Liver (tissue), 9 donors: ENCODE measurements around the gene PYGM. TPM values are rescaled to one million over a fixed set of nuclear protein-coding genes. Genes with fewer than 3 reads are reported as not detected.

Experiments
- DNase-seq: peaks from one replicate; pipeline ENCODE4 v3.0.0-alpha.2; 2017; ENCODE audit warnings: low spot score
- H3K27ac ChIP-seq, 2 donors: one replicate each; pipeline ENCODE4 v1.7.0; 2013; ENCODE audit warnings: inconsistent platforms in 2 of 2, low read length in 2 of 2, control low read depth in 1 of 2, low read depth in 1 of 2, mild to moderate bottlenecking in 1 of 2
- H3K27me3 ChIP-seq, 4 donors: one replicate each; pipeline versions ENCODE4 v1.6.1 to v1.7.0; 2013; ENCODE audit warnings: low read length in 3 of 4, inconsistent platforms in 1 of 4, mild to moderate bottlenecking in 1 of 4, moderate library complexity in 1 of 4; ENCODE audit not compliant: control insufficient read depth in 4 of 4, insufficient read depth in 4 of 4
- H3K36me3 ChIP-seq, 4 donors: one replicate each; pipeline versions ENCODE4 v1.6.1 to v1.7.0; 2013; ENCODE audit warnings: low read length in 3 of 4, mild to moderate bottlenecking in 3 of 4, low read depth in 1 of 4, moderate library complexity in 1 of 4; ENCODE audit not compliant: control insufficient read depth in 4 of 4, insufficient read depth in 3 of 4
- H3K4me1 ChIP-seq, 4 donors: one replicate each; pipeline versions ENCODE4 v1.6.1 to v1.7.0; 2013; ENCODE audit warnings: low read length in 3 of 4, mild to moderate bottlenecking in 3 of 4, moderate library complexity in 1 of 4; ENCODE audit not compliant: control insufficient read depth in 4 of 4, insufficient read depth in 4 of 4
- H3K4me3 ChIP-seq, 3 donors: one replicate each; pipeline versions ENCODE4 v1.6.1 to v1.7.0; 2013; ENCODE audit warnings: low read length in 3 of 3, control low read depth in 1 of 3, low read depth in 1 of 3, mild to moderate bottlenecking in 1 of 3
- H3K9ac ChIP-seq, 2 donors: one replicate each; pipeline ENCODE4 v1.7.0; 2013; ENCODE audit warnings: low read length in 2 of 2, mild to moderate bottlenecking in 2 of 2, moderate library complexity in 2 of 2, control low read depth in 1 of 2, low read depth in 1 of 2
- H3K9me3 ChIP-seq, 4 donors: one replicate each; pipeline versions ENCODE4 v1.6.1 to v1.7.0; 2013; ENCODE audit warnings: low read length in 3 of 4; ENCODE audit not compliant: control insufficient read depth in 4 of 4
- ATF3 ChIP-seq: IDR thresholded peaks from 2 replicates; pipeline ENCODE4 v1.6.1; 2016; ENCODE audit warnings: antibody characterized with exemption
- CTCF ChIP-seq: fragments of 150-350 bp; IDR thresholded peaks from 2 replicates; pipeline ENCODE4 v1.5.1; 2017; ENCODE audit warnings: improper control_type of control experiment, low read depth, low read length; ENCODE audit not compliant: missing input control
- EGR1 ChIP-seq, 2 donors: IDR thresholded peaks; 2 replicates each; pipeline ENCODE4 v1.6.1; 2016 to 2018; ENCODE audit warnings: antibody characterized with exemption in 2 of 2, low read depth in 2 of 2
- FOXA1 ChIP-seq: IDR thresholded peaks from 2 replicates; pipeline ENCODE4 v1.6.1; 2016; ENCODE audit warnings: antibody characterized with exemption
- GABPA ChIP-seq, 2 donors: IDR thresholded peaks in 1 of 2; conservative IDR thresholded peaks in 1 of 2; 2 replicates each; pipeline ENCODE4 v1.6.1; 2016; ENCODE audit warnings: antibody characterized with exemption in 2 of 2, mild to moderate bottlenecking in 1 of 2, moderate library complexity in 1 of 2
- HNF4A ChIP-seq, 2 donors: conservative IDR thresholded peaks; 2 replicates each; pipeline ENCODE4 v1.6.1; 2016; ENCODE audit warnings: antibody characterized with exemption in 2 of 2, mild to moderate bottlenecking in 2 of 2
- JUND ChIP-seq, 2 donors: IDR thresholded peaks; 2 replicates each; pipeline ENCODE4 v1.6.1; 2016; ENCODE audit warnings: antibody characterized with exemption in 2 of 2
- MAX ChIP-seq: IDR thresholded peaks from 2 replicates; pipeline ENCODE4 v1.6.1; 2016; ENCODE audit warnings: antibody characterized with exemption
- RAD21 ChIP-seq, 2 donors: IDR thresholded peaks; 2 replicates each; pipeline ENCODE4 v1.6.1; 2016; ENCODE audit warnings: antibody characterized with exemption in 2 of 2, mild to moderate bottlenecking in 2 of 2
- REST ChIP-seq: IDR thresholded peaks from 2 replicates; pipeline ENCODE4 v1.6.1; 2016; ENCODE audit warnings: antibody characterized with exemption, mild to moderate bottlenecking
- RXRA ChIP-seq, 2 donors: IDR thresholded peaks; 2 replicates each; pipeline ENCODE4 v1.6.1; 2017 to 2018; ENCODE audit warnings: antibody characterized with exemption in 2 of 2, mild to moderate bottlenecking in 1 of 2
- SP1 ChIP-seq: IDR thresholded peaks from 2 replicates; pipeline ENCODE4 v1.6.1; 2018; ENCODE audit warnings: antibody characterized with exemption, mild to moderate bottlenecking
- TAF1 ChIP-seq: conservative IDR thresholded peaks from 2 replicates; pipeline ENCODE4 v1.6.1; 2016; ENCODE audit warnings: antibody characterized with exemption, mild to moderate bottlenecking
- YY1 ChIP-seq: IDR thresholded peaks from 2 replicates; pipeline ENCODE4 v1.6.1; 2016; ENCODE audit warnings: antibody characterized with exemption, mild to moderate bottlenecking
- WGBS: extraction: QIAGEN DNeasy Blood & Tissue Kit; methylation state at CpG from one replicate; pipeline ENCODE4 v1.1.7; 2013; 5-methylcytosine and 5-hydroxymethylcytosine counted together
- polyA plus RNA-seq, 2 donors: library from polyadenylated mRNA; stranded (reverse) in 1 of 2; unstranded in 1 of 2; fragments of 200-250 nt in 1 of 2; fragments of >200 nt in 1 of 2; fragmentation: Nextera tagmentation in 1 of 2; extraction: Ambion mirVana in 1 of 2; gene quantifications; one replicate each; pipeline versions ENCODE4 v1.2.1 to v1.2.3, GENCODE V29; 2013 to 2015
- total RNA-seq, 2 donors: library from RNA; depleted of rRNA; stranded (reverse); fragments of >200 nt; gene quantifications; one replicate each; pipeline ENCODE4 v1.2.3, GENCODE V29; 2014
- donor health status: healthy.
- donor health status: healthy.
- donor health status: healthy.
- donor health status: healthy.
- donor health status: healthy.

PYGM gene
- total and polyA plus RNA-seq, 4 donors: 0.23 to 1.3 (median 0.29) TPM

GRCh38 chr11:64786308-64786707 lies 26.5 kb upstream of the PYGM start:
- no peak for TF ChIP-seq RAD21 (IDR thresholded peaks at IDR 0.05)
- no peak for TF ChIP-seq REST
- TF ChIP-seq CTCF: no peak
- no peak for TF ChIP-seq TAF1
- TF ChIP-seq HNF4A (conservative IDR thresholded peaks at IDR 0.05): no peak
- no peak for TF ChIP-seq JUND (IDR thresholded peaks at IDR 0.05)
- TF ChIP-seq RXRA (IDR thresholded peaks at IDR 0.05): no peak
- no peak for TF ChIP-seq GABPA (IDR thresholded peaks at IDR 0.05 in 1 of 2, conservative IDR thresholded peaks at IDR 0.05 in 1 of 2)
- TF ChIP-seq EGR1 (IDR thresholded peaks at IDR 0.05; ENCODE audit: low read depth in 2 of 2): no peak
- no peak for TF ChIP-seq MAX
- H3K4me3 ChIP-seq: no peak overlapping the region
- H3K36me3 ChIP-seq: peaks cover 0 to 6% (median 1%) of the 10 kb centered on the region in 4 donors
- no peak overlapping the region for H3K9ac ChIP-seq
- no peaks in the 10 kb centered on the region for H3K27me3 ChIP-seq
- no peak for DNase-seq
- H3K9me3 ChIP-seq: no peaks in the 10 kb centered on the region
- H3K27ac ChIP-seq: no peak overlapping the region
- peaks cover 0 to 5% (median 2%) of the 10 kb centered on the region in 4 donors for H3K4me1 ChIP-seq
- 94% methylated on average over 10 of the region's 10 CpGs for WGBS

GRCh38 chr11:64784813-64785581 lies 25.2 kb upstream of the PYGM start:
- no peak for DNase-seq
- 85% methylated on average over 12 of the region's 12 CpGs for WGBS
- Histone ChIP-seq H3K4me1 (peaks cover 0 to 5% (median 2%) of the 10 kb centered on the region in 4 donors), H3K9ac (no peak overlapping the region), H3K4me3 (no peak overlapping the region), H3K27me3 (no peaks in the 10 kb centered on the region), H3K36me3 (peaks cover 0 to 6% (median 1%) of the 10 kb centered on the region in 4 donors), H3K9me3 (no peaks in the 10 kb centered on the region), H3K27ac (no peak overlapping the region)
- TF ChIP-seq RXRA (IDR thresholded peaks at IDR 0.05): no peak
- no peak for TF ChIP-seq ATF3
- TF ChIP-seq YY1: no peak
- TF ChIP-seq JUND (IDR thresholded peaks at IDR 0.05): no peak
- no peak for TF ChIP-seq RAD21 (IDR thresholded peaks at IDR 0.05)
- no peak for TF ChIP-seq SP1
- no peak for TF ChIP-seq TAF1
- no peak for TF ChIP-seq HNF4A (conservative IDR thresholded peaks at IDR 0.05)
- TF ChIP-seq MAX: no peak
- no peak for TF ChIP-seq FOXA1
